ENCODE results near the gene GTF2IRD1.
"Not testable (repeated sequence)": the region's sequence is repeated elsewhere in the genome, so short reads cannot be mapped to it uniquely, and the experiment has no call there.

GTF2IRD1 gene, protein sequence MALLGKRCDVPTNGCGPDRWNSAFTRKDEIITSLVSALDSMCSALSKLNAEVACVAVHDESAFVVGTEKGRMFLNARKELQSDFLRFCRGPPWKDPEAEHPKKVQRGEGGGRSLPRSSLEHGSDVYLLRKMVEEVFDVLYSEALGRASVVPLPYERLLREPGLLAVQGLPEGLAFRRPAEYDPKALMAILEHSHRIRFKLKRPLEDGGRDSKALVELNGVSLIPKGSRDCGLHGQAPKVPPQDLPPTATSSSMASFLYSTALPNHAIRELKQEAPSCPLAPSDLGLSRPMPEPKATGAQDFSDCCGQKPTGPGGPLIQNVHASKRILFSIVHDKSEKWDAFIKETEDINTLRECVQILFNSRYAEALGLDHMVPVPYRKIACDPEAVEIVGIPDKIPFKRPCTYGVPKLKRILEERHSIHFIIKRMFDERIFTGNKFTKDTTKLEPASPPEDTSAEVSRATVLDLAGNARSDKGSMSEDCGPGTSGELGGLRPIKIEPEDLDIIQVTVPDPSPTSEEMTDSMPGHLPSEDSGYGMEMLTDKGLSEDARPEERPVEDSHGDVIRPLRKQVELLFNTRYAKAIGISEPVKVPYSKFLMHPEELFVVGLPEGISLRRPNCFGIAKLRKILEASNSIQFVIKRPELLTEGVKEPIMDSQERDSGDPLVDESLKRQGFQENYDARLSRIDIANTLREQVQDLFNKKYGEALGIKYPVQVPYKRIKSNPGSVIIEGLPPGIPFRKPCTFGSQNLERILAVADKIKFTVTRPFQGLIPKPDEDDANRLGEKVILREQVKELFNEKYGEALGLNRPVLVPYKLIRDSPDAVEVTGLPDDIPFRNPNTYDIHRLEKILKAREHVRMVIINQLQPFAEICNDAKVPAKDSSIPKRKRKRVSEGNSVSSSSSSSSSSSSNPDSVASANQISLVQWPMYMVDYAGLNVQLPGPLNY

DNA sequence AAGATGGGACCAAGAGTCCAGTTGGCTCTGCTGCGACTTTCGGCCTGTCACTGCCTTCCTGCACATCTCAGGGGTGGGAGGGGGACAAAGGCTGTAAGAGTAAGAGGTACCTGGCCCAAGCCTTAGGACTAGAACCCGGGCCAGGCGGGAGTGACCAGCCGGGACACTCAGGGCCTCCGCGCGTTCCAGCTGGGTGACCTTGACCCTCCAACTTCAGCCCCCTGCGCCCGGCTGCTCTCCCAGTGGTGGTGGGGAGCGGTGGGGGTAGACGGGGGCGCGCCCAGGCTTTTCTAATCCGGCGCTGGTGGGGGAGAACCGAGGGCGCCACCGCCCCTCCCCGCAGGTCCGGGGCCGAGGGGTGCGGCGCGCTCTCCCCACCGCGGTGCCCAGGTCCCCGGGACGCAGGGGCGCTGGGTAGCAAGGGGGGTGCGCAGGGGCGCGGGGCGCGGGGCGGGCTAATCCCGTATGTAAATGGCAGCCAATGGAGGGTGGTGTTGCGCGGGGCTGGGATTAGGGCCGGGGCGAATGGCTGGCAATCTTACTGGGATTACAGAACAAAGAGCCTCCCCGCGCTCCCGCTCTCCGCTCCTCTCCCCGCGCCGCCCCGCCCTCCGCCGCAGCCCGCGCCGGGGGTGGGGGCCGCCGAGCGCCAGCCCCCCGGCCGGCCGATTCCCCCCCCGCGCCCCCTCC, at the start of gene GTF2IRD1:
Gene GTF2IRD1 (plus strand): TSS at position 585 of the 690 bp plus-strand sequence. CDS start 54,175 bp downstream, outside the sequence.
- peak; percentile 72 for DNase-seq

DNA sequence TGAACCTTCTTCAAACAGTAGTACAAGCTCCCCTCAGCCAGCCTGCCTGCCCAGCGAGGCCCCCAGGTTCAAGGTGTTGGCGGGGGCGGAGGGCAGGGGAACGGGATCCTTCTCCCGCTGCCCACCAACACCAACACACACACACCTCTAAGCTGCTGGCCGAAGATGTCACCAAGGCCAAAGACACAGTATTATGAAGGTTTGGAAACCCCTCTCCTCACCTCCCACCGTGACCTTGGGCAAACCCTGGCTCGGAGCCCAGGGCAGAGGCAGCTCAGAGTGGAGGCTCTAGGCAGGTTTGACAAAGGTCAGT, 49.4 kb upstream of the GTF2IRD1 start:
- no peak for DNase-seq

DNA sequence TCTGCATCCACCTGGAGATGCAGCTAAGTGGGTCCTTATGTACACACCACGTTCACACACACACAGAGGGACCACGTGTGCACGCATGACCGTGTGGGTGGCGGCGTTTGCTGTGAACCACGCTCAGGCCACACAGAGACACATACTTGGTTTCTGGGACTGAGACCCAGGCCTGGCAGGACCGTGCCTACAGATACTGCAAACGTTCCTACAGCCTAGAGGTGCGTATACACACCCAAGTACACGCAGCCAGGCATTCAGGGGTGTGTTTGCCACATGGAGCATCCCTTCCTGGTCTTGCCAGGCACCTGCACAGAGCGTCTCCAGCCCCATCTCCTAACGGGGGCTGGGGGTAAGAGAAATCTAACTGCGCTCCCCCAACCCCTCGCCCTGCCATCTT, 49.0 kb upstream of the GTF2IRD1 start:
- DNase-seq: no peak

DNA sequence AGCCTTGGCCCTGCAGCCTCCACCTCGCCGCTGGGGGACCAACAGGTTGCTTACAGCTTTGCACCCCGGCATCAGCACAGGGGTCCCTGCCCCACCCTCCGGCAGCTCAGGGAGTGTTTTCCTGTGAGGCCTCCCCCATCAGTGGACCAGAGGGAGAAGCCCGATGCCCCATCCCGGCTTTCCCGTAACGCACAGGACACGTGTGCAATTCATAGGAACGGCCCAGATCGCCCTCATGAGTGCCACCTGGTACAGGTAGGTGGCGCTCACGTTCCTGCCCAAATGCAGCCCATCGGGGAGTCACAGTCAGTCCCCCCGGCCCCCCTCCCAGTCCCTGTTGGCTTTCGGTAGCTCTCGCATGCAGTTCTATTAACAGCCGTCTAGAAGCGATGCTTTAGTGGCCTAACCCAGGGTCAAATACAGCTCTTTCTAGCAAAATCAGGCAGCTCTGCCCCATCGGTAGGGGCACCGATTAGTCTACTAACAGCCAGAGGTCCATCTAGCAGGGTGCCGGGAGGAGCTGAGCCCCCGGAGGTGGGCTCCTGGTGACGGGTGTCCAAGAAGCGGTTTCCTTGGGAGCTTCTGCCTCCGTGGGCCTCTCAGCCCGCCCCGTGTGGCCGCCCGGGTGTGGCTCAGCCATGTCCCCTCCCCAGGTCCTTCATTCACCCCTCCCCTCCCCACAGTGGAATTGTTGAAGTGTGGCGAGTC, 48.4 kb upstream of the GTF2IRD1 start:
- DNase-seq: no peak

DNA sequence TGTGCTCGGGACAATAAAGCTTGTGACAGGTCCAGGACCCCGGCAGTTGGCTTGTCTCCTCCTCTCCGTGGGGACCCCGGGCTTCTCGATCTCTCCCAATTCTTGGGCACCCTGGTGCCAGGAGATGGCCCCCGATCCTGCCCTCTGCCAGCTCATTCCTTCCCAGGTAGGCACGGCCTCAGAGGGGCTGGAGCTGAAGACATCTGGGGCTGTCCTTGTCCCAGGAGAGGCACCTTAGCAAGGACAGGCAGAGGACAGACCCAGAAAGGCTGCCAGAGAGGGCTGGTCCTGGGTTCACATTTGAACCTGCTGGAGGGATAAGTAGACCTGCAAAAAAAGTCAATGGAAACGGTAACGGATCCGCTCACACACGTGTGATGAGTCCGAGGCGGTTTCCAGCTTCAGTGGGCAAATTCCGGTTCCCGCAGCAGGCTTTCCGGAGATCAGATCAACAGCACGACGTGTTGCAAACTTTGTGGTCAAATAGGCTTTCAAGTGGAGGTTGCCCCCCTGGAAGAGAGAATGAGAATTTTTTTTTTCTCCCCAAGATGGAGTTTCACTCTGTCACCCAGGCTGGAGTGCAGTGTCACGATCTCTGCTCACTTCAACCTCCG, 47.7 kb upstream of the GTF2IRD1 start:
- no peak for DNase-seq

DNA sequence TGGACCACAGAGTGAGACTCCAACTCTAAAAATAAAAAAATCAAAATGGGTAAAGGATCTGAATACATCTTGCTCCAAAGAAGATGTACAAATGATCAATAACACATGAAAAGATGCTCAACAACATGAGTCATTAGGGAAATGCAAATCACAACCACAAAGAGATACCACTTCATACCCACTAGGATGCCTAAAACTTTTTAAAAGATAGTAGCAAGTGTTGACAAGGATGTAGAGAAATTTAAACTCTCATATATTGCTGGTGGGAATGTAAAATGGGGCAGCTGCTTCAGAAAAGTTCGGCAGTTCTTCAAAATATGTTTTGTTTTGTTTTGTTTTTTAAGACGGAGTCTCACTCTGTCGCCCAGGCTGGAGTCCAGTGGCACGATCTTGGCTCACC, 45.7 kb upstream of the GTF2IRD1 start:
- no peak for DNase-seq

DNA sequence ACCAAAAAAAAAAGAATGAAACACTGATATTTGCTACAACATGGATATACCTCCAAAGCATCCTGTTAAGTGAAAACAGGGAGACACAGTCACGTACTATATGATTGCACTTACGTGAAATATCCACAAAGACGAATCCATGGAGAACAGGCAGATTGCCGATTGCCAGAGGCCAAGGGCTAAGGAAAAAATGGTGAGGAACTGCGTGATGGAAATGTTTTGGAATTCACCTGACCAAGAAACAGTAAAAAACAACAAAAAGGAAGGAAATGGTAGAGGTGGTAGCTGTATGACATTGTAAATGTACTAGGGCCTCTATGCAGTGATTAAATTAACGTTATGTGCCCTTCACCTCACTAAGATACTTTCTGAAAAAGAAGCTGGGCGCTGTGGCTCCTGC, 44.1 kb upstream of the GTF2IRD1 start:
- DNase-seq: no peak

DNA sequence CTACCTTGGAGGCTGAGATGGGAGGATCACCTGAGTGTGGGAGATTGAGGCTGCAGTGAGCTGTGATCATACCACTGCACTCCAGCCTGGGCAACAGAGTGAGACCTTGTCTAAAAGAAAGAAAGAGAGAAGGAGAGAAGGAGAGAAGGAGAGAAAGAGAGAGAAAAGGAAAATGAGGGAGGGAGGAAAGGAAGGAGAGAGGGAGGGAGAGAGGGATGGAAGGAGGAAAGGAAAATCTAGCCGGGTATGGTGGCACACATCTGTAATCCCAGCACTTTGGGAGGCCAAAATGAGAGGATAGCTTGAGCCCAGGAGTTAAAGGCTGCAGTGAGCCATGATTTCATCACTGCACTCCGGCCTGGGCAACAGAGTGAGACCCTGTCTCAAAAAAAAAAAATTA, 42.9 kb upstream of the GTF2IRD1 start:
- DNase-seq: no peak

DNA sequence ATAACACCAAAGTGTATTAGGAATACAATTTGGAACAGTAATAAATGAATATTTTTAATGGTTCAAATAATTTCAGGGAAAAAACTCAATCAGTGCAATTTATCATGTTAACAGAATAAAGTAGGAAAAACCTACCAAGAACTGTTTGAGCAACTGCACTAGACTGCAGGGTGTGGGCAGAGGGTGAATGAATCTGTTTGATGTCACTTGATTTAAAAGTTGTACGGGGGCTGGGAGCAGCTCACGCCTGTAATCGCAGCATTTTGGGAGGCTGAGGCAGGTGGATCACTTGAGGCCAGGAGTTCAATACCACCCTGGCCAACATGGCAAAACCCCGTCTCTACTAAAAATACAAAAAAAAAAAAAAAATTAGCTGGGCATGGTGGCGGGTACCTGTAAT, 42.1 kb upstream of the GTF2IRD1 start:
- DNase-seq: not testable (repeated sequence)

DNA sequence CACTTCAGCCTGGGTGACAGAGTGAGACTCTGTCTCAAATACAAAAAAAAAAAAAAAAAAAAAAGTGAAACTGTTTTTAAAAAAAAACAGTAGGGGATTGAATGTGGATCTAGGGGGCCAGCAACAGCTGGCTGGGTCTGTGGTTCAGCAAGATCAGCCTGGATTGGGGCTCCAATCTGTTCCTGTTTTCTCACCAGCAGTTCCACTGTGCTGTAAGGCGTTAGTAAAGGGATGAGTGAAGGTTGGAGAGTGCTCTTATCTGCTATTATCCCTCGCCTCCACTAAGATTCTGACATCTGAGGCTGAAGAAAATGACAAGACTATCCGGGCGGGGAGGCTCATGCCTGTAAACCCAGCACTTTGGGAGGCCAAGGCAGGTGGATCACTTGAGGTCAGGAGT, 41.6 kb upstream of the GTF2IRD1 start:
- DNase-seq: peak; percentile 3

DNA sequence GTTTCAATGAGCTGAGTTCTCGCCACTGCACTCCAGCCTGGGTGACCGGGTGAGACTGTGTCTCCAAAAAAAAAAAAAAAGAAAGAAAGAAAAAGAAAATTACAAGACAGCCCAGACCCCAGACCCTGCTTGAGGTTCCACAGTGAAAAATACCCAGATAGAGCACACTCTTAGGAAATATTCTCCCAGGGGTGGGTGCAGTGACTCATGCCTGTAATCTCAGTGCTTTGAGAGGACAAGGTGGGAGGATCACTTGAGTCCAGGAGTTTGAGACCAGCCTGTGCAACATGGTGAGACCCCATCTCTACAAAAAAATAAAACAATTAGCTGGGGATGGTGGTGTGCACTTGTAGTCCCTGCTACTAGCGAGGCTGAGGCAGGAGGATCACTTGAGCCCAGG, 41.1 kb upstream of the GTF2IRD1 start:
- DNase-seq: no peak

DNA sequence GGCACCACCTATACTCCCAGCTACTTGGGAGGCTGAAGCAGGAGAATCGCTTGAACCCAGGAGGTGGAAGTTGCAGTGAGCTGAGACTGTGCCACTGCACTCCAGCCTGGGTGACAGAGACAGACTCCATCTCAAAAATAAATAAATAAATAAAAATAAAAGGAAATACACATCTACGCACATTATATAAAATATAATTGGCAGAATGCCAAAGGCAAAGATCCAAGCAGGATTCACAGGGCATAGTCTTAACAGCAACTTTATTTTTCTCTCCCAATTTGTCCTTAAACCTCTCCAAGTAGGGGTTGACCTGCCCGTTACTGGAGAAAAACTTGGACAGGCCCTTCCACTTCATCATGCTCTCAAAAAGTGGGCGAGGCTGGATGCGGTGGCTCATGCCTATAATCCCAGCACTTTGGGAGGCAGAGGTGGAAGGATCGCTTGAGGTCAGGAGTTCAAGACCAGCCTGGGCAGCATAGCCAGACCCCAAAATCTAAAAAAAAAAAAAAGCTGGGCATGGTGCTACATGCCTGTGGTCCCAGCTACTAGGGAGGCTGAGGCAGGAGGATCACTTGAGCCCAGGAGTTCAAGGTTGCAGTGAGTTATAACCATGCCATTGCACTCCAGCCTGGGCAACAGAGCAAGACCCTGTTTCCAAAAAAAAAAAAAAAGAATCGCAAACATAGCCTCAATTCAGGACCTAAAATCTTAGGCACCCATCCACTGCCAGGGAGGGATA, 38.9 kb upstream of the GTF2IRD1 start:
- DNase-seq: not testable (repeated sequence)

DNA sequence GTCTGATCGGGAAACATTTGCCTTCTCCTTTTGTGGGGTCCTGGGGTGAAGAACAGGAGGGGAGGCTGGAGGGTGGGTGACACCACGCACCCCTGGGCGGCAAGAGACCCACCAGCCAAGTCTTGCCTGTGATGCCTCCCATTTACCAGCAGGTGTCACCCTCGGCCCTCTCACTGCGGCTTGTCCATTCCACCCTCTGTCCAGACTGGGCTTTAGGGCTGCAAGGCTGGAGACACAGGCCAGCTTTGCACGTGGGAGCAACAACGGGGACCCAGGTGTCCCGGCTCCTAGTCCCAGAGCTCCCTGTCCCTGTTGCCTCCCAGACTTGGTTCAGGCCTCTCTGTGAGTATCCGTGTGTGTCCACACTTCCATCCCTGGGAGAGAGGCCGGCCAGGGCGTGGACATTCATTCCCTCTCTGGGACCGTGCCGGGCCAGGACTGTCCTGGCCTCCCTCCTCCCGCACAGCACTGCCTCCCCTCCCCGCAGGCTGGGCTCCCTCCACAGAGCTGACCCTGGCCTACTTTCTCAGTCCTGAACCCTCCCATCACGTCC, 36.2 kb upstream of the GTF2IRD1 start:
- peak; percentile 40 for DNase-seq

DNA sequence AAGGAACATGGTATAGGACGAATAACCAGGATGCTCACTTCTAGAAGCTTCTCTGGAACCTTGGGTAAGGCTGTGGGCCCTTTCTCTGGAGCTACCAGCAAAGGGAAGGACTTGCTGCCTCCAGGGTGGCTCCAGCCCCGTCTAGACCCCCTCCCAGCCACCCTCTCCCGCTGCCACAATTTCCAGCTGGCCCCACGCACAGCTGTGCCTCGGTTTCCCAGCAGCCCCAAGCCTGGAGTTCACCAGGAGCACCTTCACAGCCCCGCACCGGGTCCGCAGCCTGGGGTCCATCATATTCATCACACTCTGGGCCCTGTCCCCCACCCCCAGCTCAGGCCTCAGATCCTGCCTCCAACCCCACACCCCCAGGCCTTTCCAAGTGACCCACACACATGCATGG, 35.6 kb upstream of the GTF2IRD1 start:
- DNase-seq: no peak

DNA sequence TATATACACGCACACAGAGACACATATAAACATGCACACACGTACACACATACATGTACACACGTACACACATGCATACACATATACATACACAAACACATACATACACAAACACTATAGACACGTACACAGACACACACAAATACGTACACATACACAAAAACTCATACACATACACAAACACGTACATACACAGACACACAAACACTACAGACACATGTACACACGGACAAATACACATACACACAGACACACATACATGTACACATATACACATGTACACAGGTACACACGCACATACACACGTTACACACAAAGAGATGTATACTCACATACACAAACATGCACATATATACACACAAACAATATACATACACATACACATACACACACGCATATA, 35.2 kb upstream of the GTF2IRD1 start:
- no peak for DNase-seq

DNA sequence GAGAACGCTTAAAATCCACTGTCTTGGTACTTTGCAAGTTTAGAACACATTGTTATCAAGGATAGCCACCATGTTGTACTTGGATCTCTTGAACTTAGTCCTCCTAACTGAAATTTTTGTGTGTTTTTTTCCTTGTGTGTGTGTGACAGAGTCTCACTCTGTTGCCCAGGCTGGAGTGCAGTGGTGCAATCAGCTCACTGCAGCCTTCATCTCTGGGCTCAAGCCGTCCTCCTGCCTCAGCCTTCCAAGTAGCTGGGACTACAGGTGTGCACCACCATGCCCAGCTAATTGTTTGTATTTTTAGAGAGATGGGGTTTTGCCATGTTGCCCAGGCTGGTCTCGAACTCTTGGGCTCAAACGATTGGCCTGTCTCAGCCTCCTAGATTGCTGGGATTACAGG, 34.5 kb upstream of the GTF2IRD1 start:
- DNase-seq: not testable (repeated sequence)

DNA sequence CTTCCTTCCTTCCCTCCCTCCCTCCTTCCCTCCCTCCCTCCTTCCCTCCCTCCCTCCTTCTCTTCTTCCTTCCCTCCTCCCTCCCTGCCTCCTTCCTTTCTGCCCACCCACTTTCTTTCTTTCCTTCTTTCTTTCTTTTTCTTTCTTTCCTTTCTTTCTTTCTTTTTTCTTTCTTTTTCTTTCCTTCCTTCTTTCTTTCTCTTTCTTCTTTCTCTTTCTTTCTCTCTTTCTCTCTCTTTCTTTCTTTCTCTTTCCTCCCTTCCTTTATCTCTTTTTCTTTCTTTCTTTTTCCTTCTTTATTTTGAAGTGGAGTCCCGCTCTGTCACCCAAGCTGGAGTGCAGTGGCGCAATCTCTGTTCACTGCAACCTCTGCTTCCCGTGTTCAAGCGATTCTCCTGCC, 33.7 kb upstream of the GTF2IRD1 start:
- DNase-seq: no peak

DNA sequence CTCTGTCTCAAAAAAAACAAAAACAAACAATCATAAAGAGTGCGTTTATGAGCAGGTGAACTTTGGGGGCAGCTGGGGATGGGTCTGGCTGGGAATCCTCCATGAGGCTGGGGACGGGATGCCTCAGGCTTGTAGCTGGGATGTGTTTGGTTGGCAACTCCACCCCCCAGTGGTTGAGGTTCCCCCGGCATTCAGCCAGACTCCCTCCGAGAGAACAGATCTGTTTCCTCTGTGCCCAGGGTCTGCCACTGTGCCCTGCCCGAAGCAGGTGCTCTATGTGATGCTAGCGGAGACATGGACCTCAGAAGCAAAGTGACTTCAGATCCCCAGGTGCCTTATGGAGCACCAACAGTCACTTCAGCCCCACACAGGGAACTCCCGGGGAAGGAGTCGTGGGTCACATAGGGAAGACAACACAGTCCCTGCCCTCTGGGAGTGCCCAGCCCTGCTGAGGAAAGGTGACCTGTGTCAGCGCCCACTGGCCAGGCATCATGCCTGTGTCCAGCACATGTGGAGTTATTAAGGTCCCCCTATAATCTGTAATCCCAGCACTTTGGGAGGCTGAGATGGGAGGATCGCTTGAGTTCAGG, 29.3 kb upstream of the GTF2IRD1 start:
- DNase-seq: no peak

DNA sequence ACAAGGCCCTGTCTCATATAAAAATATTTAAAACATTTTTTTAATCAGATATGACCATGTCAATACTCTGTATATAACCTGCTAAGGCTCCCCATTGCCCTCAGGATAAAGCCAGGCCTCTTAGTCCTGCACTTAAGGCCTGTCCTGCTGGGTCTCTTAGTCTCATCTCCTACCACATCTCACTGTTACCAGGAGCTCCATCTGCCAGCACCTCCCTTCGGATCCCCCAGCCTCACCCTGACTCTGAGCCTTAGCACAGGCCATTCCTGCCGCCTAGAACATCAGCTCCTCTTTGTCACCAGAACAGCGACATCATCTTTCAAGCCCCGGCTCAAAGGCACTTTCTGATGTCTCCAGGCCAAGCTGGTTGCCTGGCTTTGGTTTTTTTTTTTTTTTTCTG, 25.7 kb upstream of the GTF2IRD1 start:
- no peak for DNase-seq

DNA sequence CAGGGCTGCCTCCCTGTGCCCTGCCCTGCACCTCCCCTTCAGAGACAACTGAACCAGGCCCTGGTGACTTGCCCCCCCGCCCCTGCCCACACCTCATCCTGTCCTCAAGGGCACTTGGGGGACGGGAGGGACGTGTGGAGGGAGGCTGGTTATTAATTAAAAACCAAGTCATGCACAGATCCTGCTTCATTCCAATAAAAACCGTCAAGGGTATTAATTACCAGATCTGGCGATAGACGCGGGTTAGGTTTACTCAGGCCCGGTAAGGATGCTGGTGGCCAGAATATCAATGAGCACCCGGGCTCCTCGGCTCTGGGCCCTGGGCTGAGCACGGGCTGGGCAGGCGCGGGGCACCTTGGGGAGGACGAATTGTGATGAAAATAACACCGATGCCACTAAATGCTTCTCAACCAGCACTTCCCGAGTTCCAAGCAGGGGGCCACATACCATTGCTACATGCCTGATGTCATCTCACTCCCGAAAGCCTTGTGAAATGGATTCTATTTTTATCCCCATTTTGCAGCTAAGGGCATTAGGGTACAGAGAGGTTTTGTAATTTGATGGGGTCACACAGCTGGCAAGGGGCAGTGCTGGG, 24.5 kb upstream of the GTF2IRD1 start:
- peak; percentile 21 for DNase-seq
